AG08395 (cell line): Measurements from ENCODE around the gene PI4K2A.

ENCODE experiments used
- DNase-seq: peaks from one replicate; pipeline ENCODE4 v3.0.0; 2012; ENCODE audit warnings: mixed read lengths, low spot score

Gene PI4K2A

GRCh38 chr10:97640174-97640867 is at the start of gene PI4K2A:
TSS of gene PI4K2A (plus strand) at chr10:97640671. CDS start at chr10:97640743, 72 bp downstream.
- peak; percentile 99 for DNase-seq

GRCh38 chr10:97590748-97591495 is 49.5 kb upstream of the PI4K2A start:
- DNase-seq: no peak

GRCh38 chr10:97593421-97593820 is 47.0 kb upstream of the PI4K2A start:
- DNase-seq: peak; percentile 22

GRCh38 chr10:97596101-97597082 is 44.1 kb upstream of the PI4K2A start:
- peak; percentile 92 for DNase-seq

- DNase-seq: no peak
Measured at GRCh38 chr10:97597778-97598177, 42.7 kb upstream of the PI4K2A start.

GRCh38 chr10:97598407-97599271 is 41.8 kb upstream of the PI4K2A start:
- no peak for DNase-seq

GRCh38 chr10:97599272-97599619 is 41.2 kb upstream of the PI4K2A start:
- no peak for DNase-seq

GRCh38 chr10:97600616-97601015 is 39.9 kb upstream of the PI4K2A start:
- DNase-seq: no peak

- DNase-seq: no peak
Measured at GRCh38 chr10:97601268-97602215, 38.9 kb upstream of the PI4K2A start.

DNA sequence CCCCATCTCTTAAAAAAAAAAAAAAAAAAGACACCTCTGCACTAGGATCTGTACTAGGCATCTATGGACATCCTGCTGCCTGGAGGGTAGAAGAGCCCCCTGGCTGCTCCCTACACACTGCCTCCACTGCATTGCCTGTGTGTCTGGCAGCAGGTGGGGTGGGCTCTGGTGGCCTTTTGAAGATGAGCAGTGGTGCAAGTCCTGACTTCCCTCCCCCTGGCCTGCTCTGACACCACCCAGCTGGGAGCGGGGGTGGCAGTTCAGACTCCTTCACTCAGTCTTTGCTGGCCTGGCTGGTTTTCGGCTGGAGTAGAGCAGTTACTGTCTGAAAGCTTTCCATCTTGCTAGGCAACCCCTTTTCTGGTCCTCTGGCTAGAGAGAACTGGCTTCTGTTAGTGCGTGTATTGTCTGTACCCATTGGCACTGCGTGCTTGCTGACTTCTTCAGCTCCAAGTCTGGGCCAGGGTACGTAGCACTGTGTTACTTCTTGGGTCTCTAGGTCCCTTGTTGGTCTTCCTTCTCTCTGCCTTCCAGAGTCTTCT is 33.3 kb upstream of the PI4K2A start:
- no peak for DNase-seq

GRCh38 chr10:97608991-97609561 is 31.4 kb upstream of the PI4K2A start:
- no peak for DNase-seq

- DNase-seq: no peak
Measured at GRCh38 chr10:97611473-97611872, 29.0 kb upstream of the PI4K2A start.

- peak; percentile 82 for DNase-seq
Measured at GRCh38 chr10:97612386-97612785, 28.1 kb upstream of the PI4K2A start.

GRCh38 chr10:97618285-97618684 is 22.2 kb upstream of the PI4K2A start:
- DNase-seq: no peak

DNA sequence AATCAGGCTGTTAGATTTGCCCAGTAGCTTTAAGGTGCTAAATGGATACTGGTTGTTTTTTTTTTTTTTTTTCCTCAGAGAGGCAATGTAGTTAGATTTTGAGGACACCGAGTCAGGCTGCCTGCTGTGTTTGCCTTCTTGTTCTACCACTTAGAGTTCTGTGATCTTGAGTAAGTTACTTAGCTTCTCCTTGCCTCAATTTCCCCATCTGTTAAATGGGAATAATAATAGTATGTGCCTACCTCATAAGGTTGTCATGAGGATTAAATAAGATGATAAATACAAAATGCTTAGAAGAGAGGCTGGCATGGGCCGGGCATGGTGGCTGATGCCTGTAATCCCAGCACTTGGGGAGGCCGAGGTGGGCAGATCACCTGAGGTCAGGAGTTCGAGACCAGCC is 21.7 kb upstream of the PI4K2A start:
- no peak for DNase-seq

DNA sequence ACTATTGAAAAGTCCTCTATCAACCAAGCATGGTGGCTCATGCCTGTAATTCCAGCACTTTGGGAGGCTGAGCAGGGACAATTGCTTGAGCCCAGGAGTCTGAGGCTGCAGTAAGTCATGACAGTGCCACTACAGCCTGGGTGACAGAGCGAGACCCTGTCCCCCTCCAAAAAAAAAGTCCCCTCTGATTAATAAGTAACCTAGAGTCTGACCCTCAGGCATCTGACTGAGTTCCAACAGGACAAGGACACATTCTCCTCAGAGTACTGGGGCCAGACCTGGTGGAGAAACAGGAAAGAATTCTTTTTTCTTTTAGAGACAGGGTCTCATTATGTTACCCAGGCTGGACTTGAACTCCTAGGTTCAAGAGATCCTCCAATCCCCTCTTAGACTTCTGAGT is 17.2 kb upstream of the PI4K2A start:
- no peak for DNase-seq

- no peak for DNase-seq
Measured at GRCh38 chr10:97627731-97628130, 12.7 kb upstream of the PI4K2A start.

DNA sequence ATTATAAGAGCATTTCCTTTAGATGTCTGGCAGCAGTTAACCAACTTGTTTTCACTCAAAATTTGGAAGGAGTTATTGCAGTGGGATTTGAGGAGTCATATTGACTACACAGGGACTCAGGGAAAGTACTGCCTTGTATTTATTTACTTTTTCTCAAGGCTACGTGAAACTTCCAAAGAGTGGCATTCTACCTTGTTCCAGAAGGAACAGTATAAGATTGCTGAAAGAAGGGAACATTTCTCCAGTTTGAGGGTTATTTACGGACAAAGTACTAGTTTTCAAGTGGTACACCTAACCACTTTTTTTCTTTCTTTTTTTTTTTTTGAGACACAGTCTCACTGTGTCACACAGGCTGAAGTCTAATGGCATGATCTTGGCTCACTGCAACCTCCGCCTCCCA is 12.2 kb upstream of the PI4K2A start:
- DNase-seq: no peak

DNA sequence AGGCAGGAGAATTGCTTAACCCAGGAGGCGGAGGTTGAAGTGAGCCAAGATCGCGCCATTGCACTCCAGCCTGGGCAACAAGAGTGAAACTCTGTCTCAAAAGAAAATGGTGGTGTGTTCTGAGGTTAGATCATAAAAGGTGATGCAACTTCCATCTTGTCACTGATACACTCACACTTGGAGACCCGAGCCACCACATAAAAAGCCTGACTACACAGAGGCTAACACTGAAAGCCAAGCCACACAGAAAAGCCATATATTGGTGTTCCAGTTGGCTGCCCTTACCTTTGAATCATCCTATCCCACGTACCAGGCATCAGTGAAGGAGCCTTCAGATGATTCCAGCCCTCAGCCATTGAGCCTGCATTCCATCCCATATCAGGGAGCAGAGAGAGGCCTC is 11.2 kb upstream of the PI4K2A start:
- no peak for DNase-seq

- peak; percentile 14 for DNase-seq
Measured at GRCh38 chr10:97631098-97631497, 9.4 kb upstream of the PI4K2A start.
